Memory B cell (primary cell): ENCODE measurements around the gene ZFYVE28.
"Not testable (repeated sequence)": the region's sequence is repeated elsewhere in the genome, so short reads cannot be mapped to it uniquely, and the experiment has no call there.

ENCODE experiments used
- ATAC-seq: fragments of 150-1000 bp; cut with Tn5 transposase; 2 replicates; pipeline ENCODE4 v1.10.0; 2021; ENCODE audit warnings: low read depth, mild to moderate bottlenecking, moderate library complexity
- DNase-seq, 2 donors: peaks; one replicate each; pipeline ENCODE4 v3.0.0; 2022; ENCODE audit warnings: low spot score in 2 of 2
- H3K27ac Mint-ChIP-seq: one replicate; pipeline ENCODE4 v1.8.0; 2022; ENCODE audit warnings: mild to moderate bottlenecking, moderate library complexity, mixed read lengths
- H3K27me3 Mint-ChIP-seq: one replicate; pipeline ENCODE4 v1.8.0; 2022; ENCODE audit warnings: mixed read lengths
- H3K36me3 Mint-ChIP-seq: one replicate; pipeline ENCODE4 v1.8.0; 2022; ENCODE audit warnings: mild to moderate bottlenecking, mixed read lengths
- H3K4me1 Mint-ChIP-seq: one replicate; pipeline ENCODE4 v1.8.0; 2022; ENCODE audit warnings: mixed read lengths
- H3K4me3 Mint-ChIP-seq: one replicate; pipeline ENCODE4 v1.8.0; 2022; ENCODE audit warnings: mild to moderate bottlenecking, moderate library complexity, mixed read lengths
- H3K9me3 Mint-ChIP-seq: one replicate; pipeline ENCODE4 v1.8.0; 2022; ENCODE audit warnings: mixed read lengths

Gene ZFYVE28

GRCh38 chr4:2280531-2281300 is 137.7 kb downstream of the ZFYVE28 start:
- no peaks in the 10 kb centered on the region for H3K36me3 Mint-ChIP-seq
- peaks cover 5% of the 10 kb centered on the region for H3K27me3 Mint-ChIP-seq
- DNase-seq = no peak
- no peak for ATAC-seq
- H3K9me3 Mint-ChIP-seq = peaks cover 2% of the 10 kb centered on the region
- H3K27ac Mint-ChIP-seq = peak overlapping the region; percentile 88
- H3K4me3 Mint-ChIP-seq = no peak overlapping the region
- H3K4me1 Mint-ChIP-seq = peaks cover 18% of the 10 kb centered on the region

GRCh38 chr4:2277956-2278355 is 140.5 kb downstream of the ZFYVE28 start:
- no peaks in the 10 kb centered on the region for H3K9me3 Mint-ChIP-seq
- peaks cover 14% of the 10 kb centered on the region for H3K4me1 Mint-ChIP-seq
- DNase-seq (no peak), ATAC-seq (no peak)
- no peak overlapping the region for H3K4me3 Mint-ChIP-seq
- no peak overlapping the region for H3K27ac Mint-ChIP-seq
- no peaks in the 10 kb centered on the region for H3K36me3 Mint-ChIP-seq
- H3K27me3 Mint-ChIP-seq = peaks cover 2% of the 10 kb centered on the region

- DNase-seq (no peak), ATAC-seq (no peak)
- Mint-ChIP-seq H3K27ac (no peak overlapping the region), H3K36me3 (peaks cover 2% of the 10 kb centered on the region), H3K27me3 (peaks cover 4% of the 10 kb centered on the region), H3K4me1 (peaks cover 10% of the 10 kb centered on the region), H3K4me3 (no peak overlapping the region), H3K9me3 (no peaks in the 10 kb centered on the region)
These were observed 141.7 kb downstream of the ZFYVE28 start for GRCh38 chr4:2276581-2277325.

GRCh38 chr4:2275546-2276251 is 142.7 kb downstream of the ZFYVE28 start:
- Mint-ChIP-seq H3K27ac (no peak overlapping the region), H3K27me3 (peaks cover 4% of the 10 kb centered on the region), H3K4me1 (no peaks in the 10 kb centered on the region), H3K36me3 (peaks cover 2% of the 10 kb centered on the region), H3K4me3 (no peak overlapping the region), H3K9me3 (no peaks in the 10 kb centered on the region)
- DNase-seq (no peak), ATAC-seq (no peak)

GRCh38 chr4:2275044-2275397 is 143.4 kb downstream of the ZFYVE28 start:
- not testable (repeated sequence) for H3K27ac Mint-ChIP-seq, H3K4me1 Mint-ChIP-seq, H3K36me3 Mint-ChIP-seq, H3K9me3 Mint-ChIP-seq, ATAC-seq, H3K4me3 Mint-ChIP-seq, H3K27me3 Mint-ChIP-seq, DNase-seq

- no peaks in the 10 kb centered on the region for H3K4me1 Mint-ChIP-seq
- peaks cover 2% of the 10 kb centered on the region for H3K36me3 Mint-ChIP-seq
- ATAC-seq (no peak), DNase-seq (no peak)
- no peak overlapping the region for H3K27ac Mint-ChIP-seq
- H3K4me3 Mint-ChIP-seq = no peak overlapping the region
- H3K9me3 Mint-ChIP-seq = no peaks in the 10 kb centered on the region
- peaks cover 4% of the 10 kb centered on the region for H3K27me3 Mint-ChIP-seq
These were observed 144.0 kb downstream of the ZFYVE28 start for GRCh38 chr4:2274320-2275043.

- no peak overlapping the region for H3K4me3 Mint-ChIP-seq
- peaks cover 4% of the 10 kb centered on the region for H3K27me3 Mint-ChIP-seq
- H3K27ac Mint-ChIP-seq = no peak overlapping the region
- no peak for DNase-seq
- no peak for ATAC-seq
- no peaks in the 10 kb centered on the region for H3K4me1 Mint-ChIP-seq
- H3K9me3 Mint-ChIP-seq = no peaks in the 10 kb centered on the region
- peaks cover 2% of the 10 kb centered on the region for H3K36me3 Mint-ChIP-seq
These were observed 144.7 kb downstream of the ZFYVE28 start for GRCh38 chr4:2273657-2274319.

- H3K4me3 Mint-ChIP-seq = no peak overlapping the region
- no peaks in the 10 kb centered on the region for H3K4me1 Mint-ChIP-seq
- peaks cover 4% of the 10 kb centered on the region for H3K27me3 Mint-ChIP-seq
- no peak overlapping the region for H3K27ac Mint-ChIP-seq
- ATAC-seq = no peak
- H3K36me3 Mint-ChIP-seq = peaks cover 2% of the 10 kb centered on the region
- H3K9me3 Mint-ChIP-seq = no peaks in the 10 kb centered on the region
- no peak for DNase-seq
These were observed 145.2 kb downstream of the ZFYVE28 start for GRCh38 chr4:2273221-2273620.

GRCh38 chr4:2272828-2273120 is 145.7 kb downstream of the ZFYVE28 start:
- H3K4me1 Mint-ChIP-seq = no peaks in the 10 kb centered on the region
- no peak for DNase-seq

GRCh38 chr4:2272026-2272827 is 146.2 kb downstream of the ZFYVE28 start:
- Mint-ChIP-seq H3K4me3 (no peak overlapping the region), H3K9me3 (no peaks in the 10 kb centered on the region), H3K27me3 (peaks cover 4% of the 10 kb centered on the region), H3K4me1 (no peaks in the 10 kb centered on the region), H3K27ac (no peak overlapping the region), H3K36me3 (peaks cover 2% of the 10 kb centered on the region)
- ATAC-seq (no peak), DNase-seq (no peak)

More at GRCh38 chr4:2272828-2273120, 145.7 kb downstream of the ZFYVE28 start:
- peaks cover 4% of the 10 kb centered on the region for H3K27me3 Mint-ChIP-seq
- peaks cover 2% of the 10 kb centered on the region for H3K36me3 Mint-ChIP-seq
- ATAC-seq = no peak
- no peak overlapping the region for H3K27ac Mint-ChIP-seq
- no peak overlapping the region for H3K4me3 Mint-ChIP-seq
- no peaks in the 10 kb centered on the region for H3K9me3 Mint-ChIP-seq

GRCh38 chr4:2271279-2272025 is 147.0 kb downstream of the ZFYVE28 start:
- no peak overlapping the region for H3K4me3 Mint-ChIP-seq
- H3K4me1 Mint-ChIP-seq = no peaks in the 10 kb centered on the region
- peaks cover 2% of the 10 kb centered on the region for H3K36me3 Mint-ChIP-seq
- H3K9me3 Mint-ChIP-seq = no peaks in the 10 kb centered on the region
- DNase-seq (no peak), ATAC-seq (no peak)
- H3K27ac Mint-ChIP-seq = no peak overlapping the region
- H3K27me3 Mint-ChIP-seq = peaks cover 4% of the 10 kb centered on the region

- H3K4me3 Mint-ChIP-seq = no peak overlapping the region
- H3K36me3 Mint-ChIP-seq = peaks cover 2% of the 10 kb centered on the region
- H3K4me1 Mint-ChIP-seq = no peaks in the 10 kb centered on the region
- H3K27ac Mint-ChIP-seq = no peak overlapping the region
- DNase-seq (no peak), ATAC-seq (no peak)
- peaks cover 4% of the 10 kb centered on the region for H3K27me3 Mint-ChIP-seq
- no peaks in the 10 kb centered on the region for H3K9me3 Mint-ChIP-seq
These were observed 147.9 kb downstream of the ZFYVE28 start for GRCh38 chr4:2270341-2271165.
